ENCODE results near the gene ARMH3. TPM values are rescaled to one million over a fixed set of nuclear protein-coding genes. Genes with fewer than 3 reads are reported as not detected.

The ARMH3 gene, protein sequence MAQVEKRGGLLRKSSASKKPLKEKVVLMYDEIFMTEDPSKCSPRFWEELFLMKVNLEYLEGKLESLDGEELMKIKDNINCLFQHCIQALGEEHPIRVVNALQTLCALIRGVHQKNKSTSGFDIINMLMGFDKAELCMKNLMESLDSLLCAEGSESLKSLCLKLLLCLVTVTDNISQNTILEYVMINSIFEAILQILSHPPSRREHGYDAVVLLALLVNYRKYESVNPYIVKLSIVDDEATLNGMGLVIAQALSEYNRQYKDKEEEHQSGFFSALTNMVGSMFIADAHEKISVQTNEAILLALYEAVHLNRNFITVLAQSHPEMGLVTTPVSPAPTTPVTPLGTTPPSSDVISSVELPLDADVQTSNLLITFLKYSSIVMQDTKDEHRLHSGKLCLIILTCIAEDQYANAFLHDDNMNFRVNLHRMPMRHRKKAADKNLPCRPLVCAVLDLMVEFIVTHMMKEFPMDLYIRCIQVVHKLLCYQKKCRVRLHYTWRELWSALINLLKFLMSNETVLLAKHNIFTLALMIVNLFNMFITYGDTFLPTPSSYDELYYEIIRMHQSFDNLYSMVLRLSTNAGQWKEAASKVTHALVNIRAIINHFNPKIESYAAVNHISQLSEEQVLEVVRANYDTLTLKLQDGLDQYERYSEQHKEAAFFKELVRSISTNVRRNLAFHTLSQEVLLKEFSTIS
- polyA plus RNA-seq (ENCODE audit: insufficient read length in 4 of 4) = 10 to 100 TPM; 14.9 to 20.9 (median 19.4) TPM

DNA sequence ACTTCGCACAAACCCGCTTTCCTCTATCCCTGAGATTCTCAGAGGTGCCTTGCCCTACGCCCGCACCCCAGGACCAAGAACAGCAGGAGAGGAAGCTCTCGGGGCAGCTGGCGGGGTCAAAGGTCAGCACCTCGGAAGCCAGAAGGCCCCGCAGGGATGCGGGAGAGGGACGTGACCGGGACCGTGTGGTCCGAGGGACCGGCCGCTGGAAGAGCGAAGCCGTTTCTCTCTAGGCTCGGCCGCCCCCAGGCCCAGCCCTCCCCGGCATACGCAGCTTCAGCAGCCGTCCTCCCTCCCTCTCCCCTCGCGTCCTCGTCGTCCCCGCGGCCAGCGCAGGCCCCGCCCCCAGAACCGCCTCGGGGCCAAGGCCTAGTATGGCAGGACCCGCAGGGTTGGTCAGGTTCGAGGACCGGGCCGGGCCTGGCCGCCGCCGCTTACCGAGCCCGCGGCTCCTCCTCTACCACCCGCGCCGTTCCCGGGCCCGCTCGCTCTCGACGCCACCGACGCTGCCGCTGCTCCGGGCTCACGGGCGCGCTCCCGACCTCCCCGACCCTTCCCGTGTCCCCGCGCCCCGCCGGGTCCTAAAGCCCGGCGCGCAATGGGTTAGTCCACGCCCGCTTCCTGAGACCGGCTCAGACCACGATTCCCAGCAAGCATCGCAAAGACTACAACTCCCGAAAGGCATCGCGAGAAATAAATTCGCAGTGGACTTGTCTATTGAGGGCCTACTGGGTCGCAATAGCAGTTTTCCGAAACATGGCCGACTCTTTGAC, at the start of gene ARMH3:
TSS of gene ARMH3 (minus strand) at position 527 of the 773 bp plus-strand sequence. CDS start 16,059 bp downstream, outside the sequence.
- peak; percentile 86 to 95 (median 92) for DNase-seq (ENCODE audit: low read depth in 4 of 4, low spot score in 3 of 4)

DNA sequence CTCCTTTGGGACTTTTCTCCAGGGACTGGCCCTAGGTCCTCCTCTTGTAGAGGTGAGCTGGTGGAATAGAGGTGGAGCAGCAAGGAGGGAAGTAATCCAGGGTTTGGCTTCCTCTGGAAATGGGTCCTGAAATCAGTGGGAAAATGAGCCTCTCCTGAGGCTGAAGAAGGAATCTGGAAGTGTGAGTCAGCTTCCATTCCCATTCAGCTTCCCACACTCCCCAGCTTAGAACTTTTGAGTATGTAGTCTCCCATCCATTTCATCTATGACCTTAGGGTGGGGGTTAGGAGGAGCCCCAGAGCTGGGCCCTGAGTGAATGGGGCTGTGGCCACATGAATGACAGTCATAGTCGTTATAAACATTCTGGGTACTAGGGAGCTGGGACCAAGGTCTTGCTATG, 46.4 kb upstream of the ARMH3 start:
- no peak for DNase-seq (ENCODE audit: low read depth in 4 of 4, low spot score in 3 of 4)

DNA sequence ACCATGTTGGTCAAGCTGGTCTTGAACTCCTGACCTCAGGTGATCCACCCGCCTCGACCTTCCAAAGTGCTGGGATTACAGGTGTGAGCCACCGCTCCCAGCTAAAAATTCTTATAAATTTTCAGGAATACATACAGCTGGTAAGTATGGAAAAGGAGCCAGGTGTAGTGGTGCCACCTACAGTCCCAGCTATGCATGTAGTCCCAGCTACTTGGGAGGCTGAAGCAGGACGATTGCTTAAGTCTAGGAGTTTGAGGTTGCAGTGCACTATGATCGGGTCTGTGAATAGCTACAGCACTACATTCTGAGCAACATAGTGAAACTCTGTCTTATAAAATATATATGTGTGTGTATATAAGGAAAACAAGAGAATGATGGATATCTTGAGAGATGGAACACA, 45.2 kb upstream of the ARMH3 start:
- DNase-seq (ENCODE audit: low read depth in 4 of 4, low spot score in 3 of 4) = no peak

DNA sequence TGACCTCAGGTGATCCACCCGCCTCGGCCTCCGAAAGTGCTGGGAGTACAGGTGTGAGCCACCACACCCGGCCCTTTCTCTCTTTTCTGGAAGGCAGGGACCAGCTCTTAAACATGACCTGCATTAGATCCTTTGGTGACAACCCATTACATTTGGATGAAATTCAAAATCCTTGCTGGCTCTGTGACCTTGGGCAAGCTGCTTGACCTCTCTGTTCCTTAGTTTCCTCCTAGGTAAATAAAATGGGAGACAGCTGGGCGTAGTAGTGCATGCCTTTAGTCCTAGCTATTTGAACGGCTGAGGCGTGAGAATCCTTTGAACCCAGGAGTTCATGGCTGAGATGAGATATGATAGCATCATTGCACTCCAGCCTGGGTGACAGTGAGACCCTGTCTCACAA, 40.5 kb upstream of the ARMH3 start:
- DNase-seq (ENCODE audit: low read depth in 4 of 4, low spot score in 3 of 4) = no peak

DNA sequence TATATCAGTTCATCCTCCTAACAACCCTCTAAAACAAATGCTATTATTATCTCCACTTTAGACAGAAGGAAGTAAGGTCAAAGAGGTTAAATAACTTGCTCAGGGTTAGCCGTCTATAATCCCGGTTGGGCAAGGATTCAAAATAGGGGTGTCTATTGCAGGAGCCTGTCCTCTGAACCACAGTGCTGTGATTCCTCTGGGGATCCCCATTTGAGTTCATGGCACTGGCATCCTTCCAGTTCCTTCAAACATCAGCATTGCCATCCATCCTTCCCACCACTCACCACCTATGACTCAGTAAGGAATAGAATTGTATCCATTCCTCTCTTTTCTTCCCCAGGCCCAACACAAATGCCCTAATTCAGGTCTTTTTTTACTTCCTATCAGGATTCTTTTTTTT, 34.8 kb upstream of the ARMH3 start:
- DNase-seq (ENCODE audit: low read depth in 4 of 4, low spot score in 3 of 4) = no peak

DNA sequence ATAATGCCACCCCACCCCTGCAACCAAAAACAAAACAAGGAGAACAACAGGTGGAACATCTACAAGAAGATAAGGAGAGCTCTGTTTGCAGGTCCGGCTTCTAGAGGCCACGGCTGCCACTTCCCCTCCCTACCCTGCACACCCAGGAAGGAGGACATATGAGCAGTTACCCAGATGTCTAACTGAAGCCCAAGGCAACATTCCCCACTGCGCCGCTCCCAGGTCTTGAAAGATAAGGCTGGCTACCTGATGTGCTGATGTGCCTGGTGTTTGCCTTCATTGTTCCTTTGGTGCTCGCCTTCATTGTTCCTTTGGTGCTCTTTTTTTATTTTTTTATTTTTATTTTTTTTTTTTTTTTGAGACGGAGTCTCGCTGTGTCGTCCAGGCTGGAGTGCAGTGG, 30.2 kb upstream of the ARMH3 start:
- DNase-seq (ENCODE audit: low read depth in 4 of 4, low spot score in 3 of 4) = no peak

DNA sequence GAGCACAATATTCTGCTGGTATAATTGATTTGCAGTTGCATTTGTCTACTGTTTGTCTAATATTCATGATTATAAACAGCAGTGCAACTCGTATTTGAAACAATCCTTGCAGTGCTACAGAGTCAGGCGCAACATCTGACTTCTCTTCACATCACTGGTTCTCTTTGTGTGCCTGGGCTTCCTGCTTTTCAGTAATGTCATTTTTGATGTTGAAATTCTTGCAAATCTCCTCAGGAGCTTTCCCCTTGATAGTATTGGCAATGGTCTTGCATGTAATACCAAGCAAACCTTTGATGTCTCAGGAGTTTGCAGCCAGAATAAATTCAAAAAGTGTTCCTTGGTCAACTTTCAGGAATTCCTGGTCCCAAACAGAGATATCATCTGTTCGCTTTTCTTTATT, 29.4 kb upstream of the ARMH3 start:
- DNase-seq (ENCODE audit: low read depth in 4 of 4, low spot score in 3 of 4) = no peak

DNA sequence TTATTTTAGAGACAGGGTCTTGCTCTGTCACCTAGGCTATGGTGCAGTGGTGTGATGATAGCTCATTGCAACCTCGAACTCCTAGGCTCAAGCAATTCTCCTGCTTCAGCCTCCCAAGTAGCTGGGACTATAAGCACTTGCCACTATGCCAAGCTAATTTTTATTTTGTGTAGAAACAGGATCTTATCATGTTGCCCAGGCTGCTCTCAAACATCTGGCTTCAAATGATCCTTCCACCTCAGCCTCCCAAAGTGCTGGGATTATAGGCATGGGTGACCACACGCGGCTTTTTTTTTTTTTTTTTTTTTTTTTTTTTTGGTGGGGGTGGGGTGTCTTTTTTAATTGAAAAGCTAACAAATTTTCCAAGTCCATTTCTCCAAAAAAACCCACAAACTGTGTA, 27.6 kb upstream of the ARMH3 start:
- DNase-seq (ENCODE audit: low read depth in 4 of 4, low spot score in 3 of 4) = no peak

DNA sequence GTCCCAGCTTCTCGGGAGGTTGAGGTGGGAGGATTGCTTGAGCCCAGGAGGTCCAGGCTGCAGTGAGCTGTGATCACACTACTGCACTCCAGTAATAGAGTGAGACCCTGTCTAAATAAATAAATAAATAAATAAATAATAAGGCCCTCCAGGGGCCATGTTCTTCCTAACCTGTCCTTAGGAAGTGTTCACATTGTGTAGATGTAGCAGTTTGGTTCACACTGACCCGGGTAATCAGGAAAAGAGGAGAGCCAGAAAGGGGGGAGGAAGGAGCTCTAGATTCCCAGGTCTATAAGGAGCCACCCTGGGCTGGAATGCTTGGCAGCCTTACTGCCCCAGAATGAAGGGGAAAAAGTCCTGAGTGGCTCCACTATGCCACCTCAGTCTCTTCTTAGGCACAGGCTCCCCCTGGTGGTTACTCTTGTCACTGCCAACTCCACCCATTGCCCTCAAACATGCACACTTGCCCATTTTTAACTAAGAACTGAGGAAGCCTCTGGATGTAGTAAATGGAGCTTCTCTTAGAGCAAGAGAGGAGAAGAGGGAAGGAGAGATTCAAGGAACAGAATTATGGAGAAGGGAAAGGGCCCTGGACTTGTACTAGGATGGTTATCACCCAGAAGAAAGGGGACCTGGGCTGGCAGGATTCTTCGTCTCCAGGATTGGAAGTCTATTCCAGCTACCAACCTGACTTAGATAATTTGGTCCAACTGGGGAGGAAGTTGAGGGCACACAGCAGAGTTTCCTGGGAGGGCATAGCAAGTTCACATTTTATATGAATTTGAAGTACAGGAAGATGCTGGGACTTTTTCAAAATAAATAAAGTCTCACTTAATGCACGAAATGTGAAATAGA, 16.9 kb upstream of the ARMH3 start:
- peak in 3 of 4 donors; percentile 16 to 46 (median 46) for DNase-seq (ENCODE audit: low read depth in 4 of 4, low spot score in 3 of 4)

DNA sequence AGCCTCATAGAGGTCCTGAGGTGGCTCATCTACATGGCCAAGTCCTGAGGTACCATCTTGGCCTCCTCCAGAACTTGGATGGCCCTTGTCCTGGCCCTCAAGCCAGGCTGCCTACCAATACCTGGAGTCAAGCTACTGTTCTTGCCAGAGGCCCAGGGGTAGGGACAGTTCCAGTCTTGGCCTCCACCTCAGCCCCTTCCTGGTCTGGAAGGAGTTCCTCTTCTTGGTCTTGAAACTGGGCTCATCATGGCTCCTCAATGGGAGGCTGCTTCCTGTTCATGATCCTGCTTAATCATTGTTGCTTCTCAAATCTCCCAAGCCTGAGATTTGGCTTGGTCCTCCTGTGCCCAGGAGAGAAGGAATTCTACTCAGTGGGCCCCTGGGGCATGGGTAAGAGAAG, 13.1 kb upstream of the ARMH3 start:
- DNase-seq (ENCODE audit: low read depth in 4 of 4, low spot score in 3 of 4) = no peak

DNA sequence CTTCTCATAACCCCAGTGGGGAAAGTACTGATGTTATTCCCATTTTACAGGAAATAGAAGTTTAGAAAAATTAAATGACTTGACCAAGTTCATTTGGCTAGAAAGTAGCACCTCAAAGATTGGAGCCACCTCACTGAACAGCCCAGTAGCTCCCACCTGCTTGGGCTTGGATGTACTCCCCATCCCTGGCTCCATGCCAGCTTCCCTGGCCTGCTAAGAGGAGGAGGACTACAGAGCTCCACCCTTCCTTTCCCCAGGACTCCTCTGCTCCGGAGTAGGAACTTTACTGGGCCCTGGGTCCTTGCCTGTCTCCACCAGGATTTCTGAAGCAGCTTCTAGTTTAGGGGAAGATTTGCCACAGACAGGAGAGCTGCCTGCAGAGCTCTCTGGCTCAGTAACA, 12.2 kb upstream of the ARMH3 start:
- no peak for DNase-seq (ENCODE audit: low read depth in 4 of 4, low spot score in 3 of 4)

DNA sequence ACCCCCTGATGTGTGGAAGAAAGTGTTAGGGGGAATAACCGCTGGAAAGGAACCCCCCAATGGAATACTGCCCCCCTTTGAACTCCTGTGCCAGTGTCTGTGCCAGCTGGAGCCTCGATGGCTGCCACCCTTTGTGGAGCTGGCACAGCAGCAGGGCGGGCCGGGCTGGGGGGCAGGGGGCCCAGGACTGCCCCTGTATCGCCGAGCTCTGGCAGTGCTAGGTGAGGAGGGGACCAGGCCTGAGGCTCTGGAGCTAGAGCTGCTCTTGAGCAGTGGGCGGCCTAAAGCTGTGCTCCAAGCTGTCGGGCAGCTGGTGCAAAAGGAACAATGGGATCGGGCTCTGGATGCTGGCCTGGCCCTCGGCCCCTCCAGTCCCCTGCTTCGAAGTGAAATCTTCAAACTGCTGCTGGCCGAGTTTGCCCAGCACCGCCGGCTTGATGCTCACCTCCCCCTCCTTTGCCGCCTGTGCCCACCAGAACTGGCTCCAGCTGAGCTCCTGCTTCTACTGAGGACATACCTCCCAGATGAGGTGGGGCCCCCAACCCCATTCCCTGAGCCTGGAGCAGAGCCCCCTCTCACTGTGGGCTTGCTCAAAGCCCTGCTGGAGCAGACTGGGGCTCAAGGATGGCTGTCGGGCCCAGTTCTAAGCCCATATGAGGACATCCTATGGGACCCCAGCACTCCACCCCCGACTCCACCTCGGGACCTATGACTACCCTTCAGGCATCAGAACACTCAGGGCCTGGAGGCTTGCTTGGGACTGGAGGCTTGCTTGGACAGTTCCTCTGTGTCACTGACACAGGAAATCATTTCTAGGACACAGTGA, 11.3 kb upstream of the ARMH3 start:
- no peak for DNase-seq (ENCODE audit: low read depth in 4 of 4, low spot score in 3 of 4)

DNA sequence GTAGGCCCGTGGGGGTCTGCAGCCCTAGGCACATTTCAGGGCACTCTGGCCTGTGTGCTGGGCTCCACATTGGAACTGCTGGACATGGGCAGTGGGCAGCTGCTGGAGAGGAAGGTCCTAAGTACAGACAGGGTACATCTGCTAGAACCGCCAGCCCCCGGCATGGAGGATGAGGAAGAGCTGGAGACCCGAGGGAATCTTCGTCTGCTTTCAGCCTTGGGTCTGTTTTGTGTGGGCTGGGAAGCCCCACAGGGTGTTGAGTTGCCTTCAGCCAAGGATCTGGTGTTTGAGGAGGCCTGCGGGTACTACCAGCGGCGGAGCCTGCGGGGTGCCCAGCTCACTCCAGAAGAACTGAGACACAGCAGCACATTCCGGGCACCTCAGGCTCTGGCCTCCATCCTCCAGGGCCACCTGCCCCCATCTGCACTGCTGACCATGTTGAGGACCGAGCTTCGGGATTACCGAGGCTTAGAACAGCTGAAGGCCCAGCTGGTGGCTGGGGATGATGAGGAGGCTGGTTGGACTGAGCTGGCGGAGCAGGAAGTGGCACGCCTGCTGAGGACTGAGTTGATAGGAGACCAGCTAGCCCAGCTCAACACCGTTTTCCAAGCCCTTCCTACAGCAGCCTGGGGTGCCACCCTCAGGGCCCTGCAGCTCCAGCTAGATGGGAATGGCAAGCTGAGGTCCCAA, 10.6 kb upstream of the ARMH3 start:
- DNase-seq (ENCODE audit: low read depth in 4 of 4, low spot score in 3 of 4) = no peak

DNA sequence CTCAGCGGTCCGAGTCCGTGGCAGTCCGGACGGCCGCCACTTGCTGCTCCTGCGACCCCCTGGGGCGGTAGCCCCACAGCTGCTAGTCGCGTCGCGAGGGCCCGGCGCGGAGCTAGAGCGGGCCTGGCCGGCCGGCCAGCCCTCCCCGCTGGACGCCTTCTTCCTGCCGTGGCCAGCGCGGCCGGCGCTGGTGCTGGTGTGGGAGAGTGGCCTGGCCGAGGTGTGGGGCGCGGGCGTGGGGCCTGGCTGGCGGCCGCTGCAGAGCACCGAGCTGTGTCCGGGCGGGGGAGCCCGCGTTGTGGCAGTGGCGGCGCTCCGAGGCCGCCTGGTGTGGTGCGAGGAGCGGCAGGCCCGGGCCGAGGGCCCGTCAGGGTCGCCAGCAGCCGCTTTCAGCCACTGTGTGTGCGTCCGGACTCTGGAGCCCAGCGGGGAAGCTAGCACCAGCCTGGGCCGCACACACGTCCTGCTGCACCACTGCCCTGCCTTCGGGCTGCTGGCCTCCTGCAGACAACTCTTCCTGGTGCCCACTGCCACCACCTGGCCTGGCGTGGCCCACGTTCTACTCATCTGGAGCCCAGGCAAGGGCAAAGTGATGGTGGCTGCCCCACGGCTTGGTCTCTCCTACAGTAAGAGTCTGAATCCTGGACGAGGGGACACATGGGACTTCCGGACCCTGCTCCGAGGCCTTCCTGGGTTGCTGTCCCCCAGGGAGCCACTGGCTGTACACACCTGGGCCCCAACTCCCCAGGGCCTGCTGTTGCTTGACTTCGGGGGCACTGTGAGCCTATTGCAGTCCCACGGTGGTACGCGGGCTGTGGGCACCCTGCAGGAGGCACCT, 9.8 kb upstream of the ARMH3 start:
- peak in 1 of 4 donors; percentile 3 for DNase-seq (ENCODE audit: low read depth in 4 of 4, low spot score in 3 of 4)

DNA sequence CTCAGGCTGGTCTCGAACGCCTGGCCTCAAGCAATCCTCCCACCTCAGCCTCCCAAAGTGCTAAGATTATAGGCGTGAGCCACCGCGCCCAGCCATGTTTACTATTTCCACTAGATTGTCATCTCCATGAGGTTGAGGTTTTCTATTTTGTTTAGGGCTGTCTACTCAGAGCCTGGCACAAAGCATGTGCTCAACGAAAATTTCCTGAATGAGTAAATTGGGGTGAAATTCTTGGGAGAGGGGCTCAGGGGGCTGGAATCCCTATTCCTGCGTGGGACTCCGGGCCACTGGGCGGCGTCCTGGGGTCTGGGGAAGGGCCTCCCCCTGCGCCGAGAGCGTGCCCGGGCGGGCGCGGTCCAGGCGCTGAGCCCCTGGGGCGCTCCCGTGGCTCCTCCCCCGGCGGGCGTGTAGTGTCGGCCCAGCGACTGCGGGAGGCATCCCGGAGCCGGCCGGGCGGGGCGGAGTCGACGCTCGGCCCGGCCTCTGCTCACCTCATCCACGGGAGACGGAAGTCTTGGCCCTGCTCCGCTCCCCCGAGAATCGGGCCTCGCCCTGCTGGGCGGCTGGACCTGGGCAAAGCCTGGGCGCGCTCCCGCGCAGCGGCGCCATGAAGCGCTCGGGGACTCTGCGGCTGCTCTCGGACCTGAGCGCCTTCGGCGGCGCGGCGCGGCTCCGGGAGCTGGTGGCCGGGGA, 9.0 kb upstream of the ARMH3 start, which contains the start of gene HPS6:
TSS of gene HPS6 (plus strand) at position 482 of the 693 bp plus-strand sequence. CDS start at position 608, 126 bp downstream.
- peak; percentile 65 to 83 (median 74) for DNase-seq (ENCODE audit: low read depth in 4 of 4, low spot score in 3 of 4)

DNA sequence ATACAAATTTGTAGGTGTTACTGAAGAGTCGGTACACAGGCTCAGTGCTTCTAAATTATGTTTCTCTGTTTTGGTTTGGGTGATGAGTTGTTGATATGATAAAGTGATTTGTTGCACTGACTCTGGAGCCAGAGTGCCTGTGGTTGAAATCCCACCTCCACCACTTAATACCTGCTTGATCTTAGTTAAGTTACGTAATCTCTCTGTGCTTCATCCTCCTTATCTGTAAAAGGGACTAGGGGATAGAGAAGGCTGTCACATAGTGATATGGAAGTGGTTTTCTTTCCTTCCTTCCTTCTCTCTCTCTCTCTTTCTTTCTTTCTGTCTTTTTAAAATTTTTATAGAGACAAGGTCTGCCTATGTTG, 8.5 kb upstream of the ARMH3 start:
- no peak for DNase-seq (ENCODE audit: low read depth in 4 of 4, low spot score in 3 of 4)

DNA sequence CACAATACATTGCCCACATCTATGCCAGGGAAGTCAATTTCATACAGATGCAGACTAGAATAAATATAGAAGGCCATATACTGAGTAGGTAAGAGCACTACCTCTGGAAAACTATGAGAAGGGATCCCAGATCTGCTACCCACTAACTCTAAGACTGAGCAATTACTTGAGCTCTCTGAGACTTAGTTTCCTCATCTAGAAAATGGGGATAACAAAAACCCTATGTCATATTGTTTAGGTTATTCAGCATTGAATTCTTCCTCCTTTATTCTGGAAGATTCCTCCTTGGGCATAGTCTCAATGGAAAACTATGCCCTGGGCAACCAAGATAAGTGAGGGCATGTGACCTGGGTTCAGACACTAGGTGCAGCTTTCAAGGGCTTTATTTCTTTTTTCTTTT, 4.0 kb upstream of the ARMH3 start:
- no peak for DNase-seq (ENCODE audit: low read depth in 4 of 4, low spot score in 3 of 4)
